ENCODE results near the gene RAD18.

The RAD18 gene

GRCh38 chr3:8887435-8888300, 75.6 kb downstream of the RAD18 start:
- TF ChIP-seq GATA2 (IDR thresholded peaks at IDR 0.05; ENCODE audit: low read depth, low read length) (no peak), GATA3 (IDR thresholded peaks at IDR 0.05; ENCODE audit: low read depth, low read length) (no peak)

GRCh38 chr3:8886546-8886945, 76.7 kb downstream of the RAD18 start:
- TF ChIP-seq GATA2 (IDR thresholded peaks at IDR 0.05; ENCODE audit: low read depth, low read length) (no peak), GATA3 (IDR thresholded peaks at IDR 0.05; ENCODE audit: low read depth, low read length) (no peak)

- TF ChIP-seq GATA3 (IDR thresholded peaks at IDR 0.05; ENCODE audit: low read depth, low read length): no peak
- TF ChIP-seq GATA2 (IDR thresholded peaks at IDR 0.05; ENCODE audit: low read depth, low read length): no peak
Measured at GRCh38 chr3:8885536-8886316, 77.5 kb downstream of the RAD18 start.

GRCh38 chr3:8884630-8885290, 78.5 kb downstream of the RAD18 start:
- TF ChIP-seq GATA2 (IDR thresholded peaks at IDR 0.05; ENCODE audit: low read depth, low read length) (no peak), GATA3 (IDR thresholded peaks at IDR 0.05; ENCODE audit: low read depth, low read length) (no peak)

GRCh38 chr3:8882642-8883041, 80.6 kb downstream of the RAD18 start:
- TF ChIP-seq GATA2 (IDR thresholded peaks at IDR 0.05; ENCODE audit: low read depth, low read length) (no peak), GATA3 (IDR thresholded peaks at IDR 0.05; ENCODE audit: low read depth, low read length) (no peak)

GRCh38 chr3:8882171-8882593, 81.1 kb downstream of the RAD18 start:
- TF ChIP-seq GATA2 (IDR thresholded peaks at IDR 0.05; ENCODE audit: low read depth, low read length) (no peak), GATA3 (IDR thresholded peaks at IDR 0.05; ENCODE audit: low read depth, low read length) (no peak)

- no peak for TF ChIP-seq GATA2 (IDR thresholded peaks at IDR 0.05; ENCODE audit: low read depth, low read length)
- no peak for TF ChIP-seq GATA3 (IDR thresholded peaks at IDR 0.05; ENCODE audit: low read depth, low read length)
Measured at GRCh38 chr3:8879347-8879944, 83.8 kb downstream of the RAD18 start.

- TF ChIP-seq GATA2 (IDR thresholded peaks at IDR 0.05; ENCODE audit: low read depth, low read length): no peak
- no peak for TF ChIP-seq GATA3 (IDR thresholded peaks at IDR 0.05; ENCODE audit: low read depth, low read length)
Measured at GRCh38 chr3:8875836-8876235, 87.4 kb downstream of the RAD18 start.

- TF ChIP-seq GATA3 (IDR thresholded peaks at IDR 0.05; ENCODE audit: low read depth, low read length) (no peak), GATA2 (IDR thresholded peaks at IDR 0.05; ENCODE audit: low read depth, low read length) (no peak)
Measured at GRCh38 chr3:8873740-8874139, 89.5 kb downstream of the RAD18 start.

GRCh38 chr3:8872261-8872660, 91.0 kb downstream of the RAD18 start:
- TF ChIP-seq GATA2 (IDR thresholded peaks at IDR 0.05; ENCODE audit: low read depth, low read length) (no peak), GATA3 (IDR thresholded peaks at IDR 0.05; ENCODE audit: low read depth, low read length) (no peak)

GRCh38 chr3:8871306-8871705, 92.0 kb downstream of the RAD18 start:
- TF ChIP-seq GATA2 (IDR thresholded peaks at IDR 0.05; ENCODE audit: low read depth, low read length) (no peak), GATA3 (IDR thresholded peaks at IDR 0.05; ENCODE audit: low read depth, low read length) (no peak)

GRCh38 chr3:8870134-8870533, 93.1 kb downstream of the RAD18 start:
- TF ChIP-seq GATA2 (IDR thresholded peaks at IDR 0.05; ENCODE audit: low read depth, low read length) (no peak), GATA3 (IDR thresholded peaks at IDR 0.05; ENCODE audit: low read depth, low read length) (no peak)

- TF ChIP-seq GATA2 (IDR thresholded peaks at IDR 0.05; ENCODE audit: low read depth, low read length) (no peak), GATA3 (IDR thresholded peaks at IDR 0.05; ENCODE audit: low read depth, low read length) (no peak)
Measured at GRCh38 chr3:8869613-8870012, 93.7 kb downstream of the RAD18 start.

- TF ChIP-seq GATA2 (IDR thresholded peaks at IDR 0.05; ENCODE audit: low read depth, low read length): no peak
- no peak for TF ChIP-seq GATA3 (IDR thresholded peaks at IDR 0.05; ENCODE audit: low read depth, low read length)
Measured at GRCh38 chr3:8868996-8869395, 94.3 kb downstream of the RAD18 start.

Data from SH-SY5Y (cell line).